ENCODE results near the gene MAN1B1. TPM values are rescaled to one million over a fixed set of nuclear protein-coding genes. Genes with fewer than 3 reads are reported as not detected.
A peak's percentile ranks its signal among the peaks of the same experiment; 100 is the strongest.

Gene MAN1B1
- polyA plus RNA-seq, 3 donors, result 29.3 to 38.2 (median 33.3) TPM

DNA sequence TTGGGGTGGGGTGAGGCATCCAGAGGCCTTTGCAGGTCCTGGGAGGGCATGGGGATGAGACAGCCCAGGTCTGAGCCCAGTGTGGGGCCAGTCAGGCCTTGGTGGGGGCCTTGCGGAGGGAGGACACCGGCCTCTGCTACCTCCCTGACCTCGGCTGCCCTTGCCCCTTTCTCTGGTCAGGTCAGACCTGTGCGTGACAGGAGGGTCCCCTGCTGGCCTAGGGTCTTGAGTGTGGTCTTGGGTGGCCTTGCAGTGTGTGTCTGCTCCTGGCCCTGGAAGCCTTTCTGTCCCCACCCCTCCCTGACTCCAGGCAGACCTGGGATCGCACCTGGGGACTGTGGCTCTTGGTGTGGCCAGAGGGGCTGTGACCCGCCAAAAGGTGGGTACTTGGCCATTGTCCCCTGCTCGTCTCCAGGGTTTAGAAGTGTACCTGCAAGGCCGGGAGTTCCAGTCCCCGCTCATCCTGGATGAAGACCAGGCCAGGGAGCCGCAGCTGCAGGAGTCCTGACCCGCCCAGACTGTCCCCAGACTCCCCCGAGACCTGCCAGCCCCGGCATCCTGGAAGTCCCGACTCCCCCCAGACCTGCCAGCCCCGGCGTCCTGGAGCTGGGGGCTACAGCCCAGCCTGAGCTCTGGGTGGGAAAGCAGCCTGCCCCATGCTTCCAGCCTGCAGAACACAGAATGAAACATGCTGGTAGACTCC lies 4.4 kb upstream of the MAN1B1 start:
- H3K4me1 Mint-ChIP-seq, result peaks cover 26% of the 10 kb centered on the region
- TF ChIP-seq, protein P1, sequence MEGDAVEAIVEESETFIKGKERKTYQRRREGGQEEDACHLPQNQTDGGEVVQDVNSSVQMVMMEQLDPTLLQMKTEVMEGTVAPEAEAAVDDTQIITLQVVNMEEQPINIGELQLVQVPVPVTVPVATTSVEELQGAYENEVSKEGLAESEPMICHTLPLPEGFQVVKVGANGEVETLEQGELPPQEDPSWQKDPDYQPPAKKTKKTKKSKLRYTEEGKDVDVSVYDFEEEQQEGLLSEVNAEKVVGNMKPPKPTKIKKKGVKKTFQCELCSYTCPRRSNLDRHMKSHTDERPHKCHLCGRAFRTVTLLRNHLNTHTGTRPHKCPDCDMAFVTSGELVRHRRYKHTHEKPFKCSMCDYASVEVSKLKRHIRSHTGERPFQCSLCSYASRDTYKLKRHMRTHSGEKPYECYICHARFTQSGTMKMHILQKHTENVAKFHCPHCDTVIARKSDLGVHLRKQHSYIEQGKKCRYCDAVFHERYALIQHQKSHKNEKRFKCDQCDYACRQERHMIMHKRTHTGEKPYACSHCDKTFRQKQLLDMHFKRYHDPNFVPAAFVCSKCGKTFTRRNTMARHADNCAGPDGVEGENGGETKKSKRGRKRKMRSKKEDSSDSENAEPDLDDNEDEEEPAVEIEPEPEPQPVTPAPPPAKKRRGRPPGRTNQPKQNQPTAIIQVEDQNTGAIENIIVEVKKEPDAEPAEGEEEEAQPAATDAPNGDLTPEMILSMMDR (IDR thresholded peaks at IDR 0.05), result no peak
- Histone ChIP-seq H4K20me1 (ENCODE audit: insufficient read depth, low read length) (peaks cover 20% of the 10 kb centered on the region), H3K79me2 (ENCODE audit: insufficient read depth, low read length) (no peaks in the 10 kb centered on the region), H2AFZ (ENCODE audit: insufficient read depth, low read depth, low read length, poor library complexity, severe bottlenecking) (no peak overlapping the region), H3K9me3 (replicated peaks in 1 of 2; ENCODE audit: control insufficient read depth in 1 of 2, insufficient read depth in 1 of 2, low read length in 2 of 2) (no peaks in the 10 kb centered on the region), H3K27me3 (ENCODE audit: control insufficient read depth in 2 of 2, insufficient read depth in 2 of 2, low read length in 2 of 2) (no peaks in the 10 kb centered on the region), H3K4me3 (replicated peaks in 1 of 3; ENCODE audit: low read depth in 2 of 3, low read length in 3 of 3) (no peak overlapping the region), H3K9ac (ENCODE audit: insufficient read depth, low read length, poor library complexity, severe bottlenecking) (no peak overlapping the region), H3K27ac (ENCODE audit: low read depth in 1 of 2, low read length in 2 of 2) (no peak overlapping the region), H3K4me1 (ENCODE audit: control insufficient read depth in 1 of 2, insufficient read depth in 2 of 2, low read length in 2 of 2) (peaks cover 25 to 32% of the 10 kb centered on the region in 2 donors), H3K36me3 (replicated peaks in 1 of 2; ENCODE audit: control insufficient read depth in 1 of 2, insufficient read depth in 2 of 2, low read length in 2 of 2) (peaks cover 36 to 40% of the 10 kb centered on the region in 2 donors), H3K4me2 (replicated peaks; ENCODE audit: extremely low read depth, low read length, poor library complexity, severe bottlenecking) (no peak overlapping the region)
- no peak for DNase-seq
- H3K9me3 Mint-ChIP-seq, result peaks cover 0 to 9% (median 0%) of the 10 kb centered on the region in 7 donors
- H3K4me3 Mint-ChIP-seq, result no peak overlapping the region
- intact Hi-C loops (cut with micrococcal nuclease), result no loop called here
- H3K36me3 Mint-ChIP-seq, result peaks cover 25 to 53% of the 10 kb centered on the region in 2 donors
- 97% methylated on average over 15 of the region's 16 CpGs for WGBS (ENCODE audit: insufficient coverage)
- peak overlapping the region in 1 of 7 donors; percentile 69 for H3K27ac Mint-ChIP-seq
- H3K27me3 Mint-ChIP-seq (ENCODE audit: low read depth in 3 of 3), result peaks cover 0 to 1% (median 0%) of the 10 kb centered on the region in 3 donors

DNA sequence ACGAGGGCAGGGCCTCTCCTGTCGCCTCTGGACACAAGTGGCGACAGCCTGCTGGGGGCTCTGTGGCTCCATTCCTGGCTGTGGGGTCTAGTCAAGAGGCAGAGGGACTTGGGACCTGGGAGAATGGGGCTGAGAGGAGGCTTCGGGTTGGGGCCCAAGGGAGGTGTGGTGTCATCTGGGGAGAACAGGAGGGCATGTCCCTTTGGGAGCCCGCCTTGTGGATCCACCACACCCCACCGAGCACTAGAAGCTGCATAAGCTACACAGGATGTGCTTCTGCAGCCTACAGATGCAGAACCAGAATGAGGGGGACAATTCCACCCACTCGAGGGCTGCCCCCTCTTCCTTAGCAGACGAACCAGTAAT lies 3.9 kb upstream of the MAN1B1 start:
- Histone ChIP-seq H3K9me3 (replicated peaks in 1 of 2; ENCODE audit: control insufficient read depth in 1 of 2, insufficient read depth in 1 of 2, low read length in 2 of 2) (no peaks in the 10 kb centered on the region), H3K4me1 (ENCODE audit: control insufficient read depth in 1 of 2, insufficient read depth in 2 of 2, low read length in 2 of 2) (peaks cover 28 to 34% of the 10 kb centered on the region in 2 donors), H3K4me2 (replicated peaks; ENCODE audit: extremely low read depth, low read length, poor library complexity, severe bottlenecking) (no peak overlapping the region), H3K27ac (ENCODE audit: low read depth in 1 of 2, low read length in 2 of 2) (no peak overlapping the region), H3K4me3 (replicated peaks in 1 of 3; ENCODE audit: low read depth in 2 of 3, low read length in 3 of 3) (no peak overlapping the region), H4K20me1 (ENCODE audit: insufficient read depth, low read length) (peaks cover 20% of the 10 kb centered on the region), H3K9ac (ENCODE audit: insufficient read depth, low read length, poor library complexity, severe bottlenecking) (no peak overlapping the region), H2AFZ (ENCODE audit: insufficient read depth, low read depth, low read length, poor library complexity, severe bottlenecking) (no peak overlapping the region), H3K27me3 (ENCODE audit: control insufficient read depth in 2 of 2, insufficient read depth in 2 of 2, low read length in 2 of 2) (no peaks in the 10 kb centered on the region), H3K79me2 (ENCODE audit: insufficient read depth, low read length) (peaks cover 2% of the 10 kb centered on the region), H3K36me3 (replicated peaks in 1 of 2; ENCODE audit: control insufficient read depth in 1 of 2, insufficient read depth in 2 of 2, low read length in 2 of 2) (peaks cover 36 to 40% of the 10 kb centered on the region in 2 donors)
- intact Hi-C loops (cut with micrococcal nuclease), result no loop called here
- Mint-ChIP-seq H3K27me3 (ENCODE audit: low read depth in 3 of 3) (peaks cover 0 to 1% (median 0%) of the 10 kb centered on the region in 3 donors), H3K4me3 (no peak overlapping the region), H3K36me3 (peaks cover 25 to 53% of the 10 kb centered on the region in 2 donors), H3K9me3 (peaks cover 0 to 9% (median 0%) of the 10 kb centered on the region in 7 donors), H3K27ac (peak overlapping the region in 1 of 7 donors; percentile 69), H3K4me1 (peaks cover 31% of the 10 kb centered on the region)
- TF ChIP-seq, protein P1 (IDR thresholded peaks at IDR 0.05), result no peak
- WGBS (ENCODE audit: insufficient coverage), result 100% methylated on average over 4 of the region's 8 CpGs
- no peak for DNase-seq
